Tibial artery (tissue), 4 donors: ENCODE data around the gene ZNF274.

Source experiments
- DNase-seq, 2 donors: peaks; one replicate each; pipeline ENCODE4 v3.0.0-alpha.2; 2019
- H3K27ac ChIP-seq, 2 donors: fragments of 200-600 bp; sonication (generic) in 1 of 2; 1 replicate in 1 of 2; 2 replicates in 1 of 2; pipeline ENCODE4 v1.5.1; 2018 to 2019; ENCODE audit warnings: mild to moderate bottlenecking in 1 of 2
- H3K27me3 ChIP-seq, 2 donors: fragments of 200-600 bp; sonication (generic) in 1 of 2; one replicate each; pipeline versions ENCODE4 v1.5.1 to v1.6.0; 2016 to 2019
- H3K36me3 ChIP-seq, 3 donors: fragments of 200-600 bp; sonication (generic) in 2 of 3; one replicate each; pipeline ENCODE4 v1.5.1; 2016 to 2019; ENCODE audit warnings: mild to moderate bottlenecking in 2 of 3
- H3K4me1 ChIP-seq, 4 donors: fragments of 200-600 bp; sonication (generic) in 2 of 4; 1 replicate in 3 of 4; 2 replicates in 1 of 4; pipeline ENCODE4 v1.5.1; 2016 to 2019
- H3K4me3 ChIP-seq, 2 donors: fragments of 200-600 bp; sonication (generic) in 1 of 2; 1 replicate in 1 of 2; 2 replicates in 1 of 2; pipeline ENCODE4 v1.5.1; 2018 to 2019; ENCODE audit warnings: mild to moderate bottlenecking in 2 of 2
- H3K9me3 ChIP-seq, 3 donors: fragments of 200-600 bp; sonication (generic) in 1 of 3; one replicate each; pipeline ENCODE4 v1.5.1; 2016 to 2019
- intact Hi-C: fragments of 100-400 bp; cut with DNase I; formaldehyde crosslinking; loops from one replicate; pipeline ENCODE4 v1.15.0; 2023; ENCODE audit warnings: low total_unique reads
- TF ChIP-seq, protein P1 (sequence below), 2 experiments: fragments of 200-600 bp in 1 of 2; fragments of 450-650 bp in 1 of 2; IDR thresholded peaks; one replicate each; pipeline ENCODE4 v1.5.1; 2017 to 2019; ENCODE audit warnings: antibody characterized with exemption in 2 of 2, mild to moderate bottlenecking in 1 of 2, moderate library complexity in 1 of 2

The ZNF274 gene

DNA sequence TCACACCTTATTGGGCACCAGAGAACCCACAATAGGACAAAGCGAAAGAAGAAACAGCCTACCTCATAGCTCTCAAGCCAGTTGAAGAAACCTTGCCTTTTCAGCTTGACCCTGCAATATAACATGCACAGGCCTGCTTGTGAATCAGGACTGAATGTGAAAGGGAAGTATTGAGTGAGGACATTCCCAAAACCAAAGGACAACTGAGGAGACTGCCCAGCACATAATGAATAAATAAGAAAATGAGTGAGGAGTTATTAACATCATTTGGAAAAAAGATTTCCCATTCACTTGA lies 30.2 kb downstream of the ZNF274 start:
- Histone ChIP-seq H3K9me3 (peaks cover 70 to 100% (median 99%) of the 10 kb centered on the region in 3 donors), H3K4me3 (no peak overlapping the region)
- TF ChIP-seq, protein P1, sequence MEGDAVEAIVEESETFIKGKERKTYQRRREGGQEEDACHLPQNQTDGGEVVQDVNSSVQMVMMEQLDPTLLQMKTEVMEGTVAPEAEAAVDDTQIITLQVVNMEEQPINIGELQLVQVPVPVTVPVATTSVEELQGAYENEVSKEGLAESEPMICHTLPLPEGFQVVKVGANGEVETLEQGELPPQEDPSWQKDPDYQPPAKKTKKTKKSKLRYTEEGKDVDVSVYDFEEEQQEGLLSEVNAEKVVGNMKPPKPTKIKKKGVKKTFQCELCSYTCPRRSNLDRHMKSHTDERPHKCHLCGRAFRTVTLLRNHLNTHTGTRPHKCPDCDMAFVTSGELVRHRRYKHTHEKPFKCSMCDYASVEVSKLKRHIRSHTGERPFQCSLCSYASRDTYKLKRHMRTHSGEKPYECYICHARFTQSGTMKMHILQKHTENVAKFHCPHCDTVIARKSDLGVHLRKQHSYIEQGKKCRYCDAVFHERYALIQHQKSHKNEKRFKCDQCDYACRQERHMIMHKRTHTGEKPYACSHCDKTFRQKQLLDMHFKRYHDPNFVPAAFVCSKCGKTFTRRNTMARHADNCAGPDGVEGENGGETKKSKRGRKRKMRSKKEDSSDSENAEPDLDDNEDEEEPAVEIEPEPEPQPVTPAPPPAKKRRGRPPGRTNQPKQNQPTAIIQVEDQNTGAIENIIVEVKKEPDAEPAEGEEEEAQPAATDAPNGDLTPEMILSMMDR (IDR thresholded peaks at IDR 0.05): no peak

DNA sequence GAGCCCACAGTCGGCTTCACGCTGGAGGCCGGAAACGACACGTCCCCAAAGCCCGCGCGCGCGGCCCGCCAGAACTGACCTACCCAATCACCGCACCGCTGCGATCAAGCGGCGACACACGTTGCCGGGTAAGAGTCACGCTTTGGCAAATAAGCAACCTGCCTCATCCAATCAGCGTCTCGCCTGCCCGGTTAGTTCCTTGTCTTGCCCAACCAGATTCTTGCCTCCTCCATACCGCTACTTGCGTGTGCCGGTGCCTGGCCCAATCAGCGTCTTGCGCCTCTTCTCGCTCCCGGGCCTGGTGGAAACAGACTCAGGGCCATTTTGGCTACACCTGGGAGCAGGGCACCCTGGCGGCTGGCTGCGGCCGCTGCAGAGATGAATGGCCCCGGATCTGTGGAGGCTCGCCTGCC lies 34.2 kb downstream of the ZNF274 start:
- intact Hi-C loops: no loop called here
- DNase-seq: no peak
- no peaks in the 10 kb centered on the region for H3K27me3 ChIP-seq
- H3K27ac ChIP-seq: no peak overlapping the region
- H3K36me3 ChIP-seq: peaks cover 20 to 30% (median 30%) of the 10 kb centered on the region in 3 donors
- H3K9me3 ChIP-seq: peaks cover 42 to 98% (median 79%) of the 10 kb centered on the region in 3 donors
- no peaks in the 10 kb centered on the region for H3K4me1 ChIP-seq
- TF ChIP-seq, protein P1 (IDR thresholded peaks at IDR 0.05): no peak
- no peak overlapping the region for H3K4me3 ChIP-seq

More for the DNA sequence above, 30.2 kb downstream of the ZNF274 start:
- no peak overlapping the region for H3K27ac ChIP-seq
- H3K27me3 ChIP-seq: no peaks in the 10 kb centered on the region
- H3K4me1 ChIP-seq: no peaks in the 10 kb centered on the region
- H3K36me3 ChIP-seq: peaks cover 61 to 70% (median 70%) of the 10 kb centered on the region in 3 donors
- intact Hi-C loops: no loop called here
- DNase-seq: no peak

DNA sequence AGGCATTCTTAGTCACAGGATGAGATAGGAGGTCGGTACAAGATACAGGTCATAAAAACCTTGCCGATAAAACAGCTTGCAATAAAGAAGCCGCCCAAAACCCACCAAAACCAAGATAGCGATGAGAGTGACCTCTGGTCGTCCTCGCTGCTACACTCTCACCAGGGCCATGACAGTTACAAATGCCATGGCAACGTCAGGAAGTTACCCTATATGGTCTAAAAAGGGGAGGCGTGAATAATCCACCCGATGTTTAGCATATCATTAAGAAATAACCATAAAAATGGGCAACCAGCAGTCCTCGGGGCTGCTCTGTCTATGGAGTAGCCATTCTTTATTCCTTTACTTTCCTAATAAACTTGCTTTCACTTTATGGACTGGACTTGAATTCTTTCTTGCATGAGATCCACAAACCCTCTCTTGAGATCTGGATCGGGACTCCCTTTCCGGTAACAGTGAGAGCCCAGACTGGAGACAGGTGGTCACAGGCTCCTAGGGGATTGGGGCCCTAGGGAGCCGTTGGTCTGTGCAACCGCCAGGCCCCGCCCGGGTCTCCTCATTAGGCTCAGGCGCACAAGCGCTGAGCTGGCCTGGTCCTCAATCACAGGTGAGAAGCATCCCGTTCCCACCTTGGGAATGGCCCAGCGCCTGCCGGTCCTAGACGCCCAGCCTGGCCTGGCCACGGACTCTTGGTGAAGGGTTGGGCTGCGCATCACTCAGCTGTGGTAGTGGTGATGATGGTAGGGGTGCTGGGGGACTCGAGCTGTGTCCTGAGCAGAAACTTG lies 34.9 kb downstream of the ZNF274 start:
- Histone ChIP-seq H3K9me3 (peaks cover 34 to 98% (median 79%) of the 10 kb centered on the region in 3 donors), H3K36me3 (peaks cover 13 to 22% (median 22%) of the 10 kb centered on the region in 3 donors), H3K27me3 (no peaks in the 10 kb centered on the region), H3K4me3 (no peak overlapping the region), H3K4me1 (no peaks in the 10 kb centered on the region), H3K27ac (no peak overlapping the region)
- TF ChIP-seq, protein P1 (IDR thresholded peaks at IDR 0.05): no peak
- intact Hi-C loops: no loop called here
- no peak for DNase-seq

DNA sequence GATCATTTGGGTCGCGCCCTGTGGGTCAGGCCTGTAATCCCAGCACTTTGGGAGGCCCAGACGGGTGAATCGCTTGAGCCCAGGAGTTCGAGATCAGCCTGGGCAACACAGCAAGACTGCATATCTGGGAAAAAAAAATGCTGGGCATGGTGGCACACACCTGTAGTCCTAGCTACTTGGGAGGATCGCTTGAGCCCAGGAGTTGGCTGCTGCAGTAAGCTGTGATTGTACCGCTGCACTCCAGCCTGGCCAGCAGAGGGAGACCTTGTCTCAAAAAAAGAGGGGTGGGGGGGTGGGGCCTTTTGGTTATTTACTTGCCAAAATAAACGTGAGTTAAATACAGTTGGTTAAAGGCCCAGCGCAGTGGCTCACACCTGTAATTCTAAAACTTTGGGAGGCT lies 36.0 kb downstream of the ZNF274 start:
- Histone ChIP-seq H3K9me3 (peaks cover 31 to 98% (median 72%) of the 10 kb centered on the region in 3 donors), H3K4me3 (no peak overlapping the region), H3K4me1 (no peaks in the 10 kb centered on the region), H3K27ac (no peak overlapping the region), H3K27me3 (no peaks in the 10 kb centered on the region), H3K36me3 (peaks cover 2 to 12% (median 11%) of the 10 kb centered on the region in 3 donors)
- no peak for DNase-seq
- intact Hi-C loops: no loop called here
- TF ChIP-seq, protein P1 (IDR thresholded peaks at IDR 0.05): no peak

DNA sequence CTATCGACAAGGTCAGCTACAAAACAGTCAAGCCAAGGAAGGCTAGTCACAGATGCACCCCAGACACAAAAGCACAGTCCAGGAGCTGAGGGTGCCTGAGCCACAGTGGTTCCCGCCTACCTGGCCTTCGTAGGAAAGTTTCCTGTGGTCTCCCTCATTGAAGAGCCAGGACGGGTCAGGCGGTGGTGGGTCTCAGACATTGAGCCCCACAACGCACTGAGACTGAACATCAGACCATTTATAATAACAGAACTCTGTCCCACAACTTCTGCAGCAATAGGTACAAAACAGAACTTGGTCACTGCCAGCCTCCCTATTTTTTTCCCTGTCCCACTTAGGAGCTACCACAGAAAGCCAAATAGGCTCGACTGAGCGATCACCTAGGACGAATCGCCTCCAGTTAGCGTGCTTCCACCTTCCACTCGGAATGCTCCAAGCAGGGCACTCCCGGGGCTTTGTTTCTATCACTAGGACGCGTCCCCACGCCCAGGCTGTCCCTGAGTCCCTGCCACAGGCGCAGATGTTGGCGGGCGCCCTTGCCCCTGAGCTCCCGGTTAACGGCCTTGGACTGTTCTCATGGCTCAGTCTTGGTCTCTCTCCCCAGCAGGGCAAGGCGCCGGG lies 45.2 kb downstream of the ZNF274 start:
- H3K36me3 ChIP-seq: peaks cover 34 to 37% (median 36%) of the 10 kb centered on the region in 3 donors
- intact Hi-C loops: no loop called here
- H3K4me1 ChIP-seq: peaks cover 0 to 19% (median 11%) of the 10 kb centered on the region in 4 donors
- H3K4me3 ChIP-seq: peak overlapping the region; percentile 82 to 90
- H3K9me3 ChIP-seq: peaks cover 0 to 86% (median 32%) of the 10 kb centered on the region in 3 donors
- H3K27ac ChIP-seq: peak overlapping the region; percentile 79 to 87
- DNase-seq: no peak
- H3K27me3 ChIP-seq: no peaks in the 10 kb centered on the region
- TF ChIP-seq, protein P1 (IDR thresholded peaks at IDR 0.05): no peak
